ENCODE results near the gene MTA2. TPM values are rescaled to one million over a fixed set of nuclear protein-coding genes. Genes with fewer than 3 reads are reported as not detected.

Gene MTA2
- total RNA-seq, 2 donors from 2014 or later: 96.5 to 110 TPM

GRCh38 chr11:62612366-62613290 lies 11.0 kb upstream of the MTA2 start, which contains the start of the genes EML3 and ROM1:
Gene EML3 (minus strand): TSS chr11:62612775. CDS start chr11:62612457, 318 bp downstream.
Gene ROM1 (plus strand): TSS chr11:62613257. CDS start chr11:62613282, 25 bp downstream.
- WGBS: 3% methylated on average over 29 of the region's 91 CpGs
- Histone ChIP-seq H3K4me1 (replicated peaks) (peaks cover 3% of the 10 kb centered on the region), H3K9me3 (no peaks in the 10 kb centered on the region), H3K27ac (peak within 1 kb of the TSS; percentile 97 to 98), H3K4me3 (peak within 1 kb of the TSS; percentile 75), H3K27me3 (replicated peaks; ENCODE audit: insufficient read depth) (no peaks in the 10 kb centered on the region), H3K36me3 (no peaks in the 10 kb centered on the region)
- intact Hi-C loops (cut with DNase I): loop anchor here (5.0 kb wide), 1 partner anchor 65 kb away; the partner anchor contains the start of gene AHNAK
- peak; percentile 76 for DNase-seq (ENCODE audit: low spot score)
- peak; percentile 7 for TF ChIP-seq POLR2A (IDR thresholded peaks at IDR 0.05)
- peak; percentile 56 for TF ChIP-seq POLR2AphosphoS5 (IDR thresholded peaks at IDR 0.05)
- TF ChIP-seq CTCF (IDR thresholded peaks at IDR 0.05): peak; percentile 90 to 97 (median 92)

GRCh38 chr11:62611705-62612365 lies 10.2 kb upstream of the MTA2 start:
- no peak for TF ChIP-seq POLR2A (IDR thresholded peaks at IDR 0.05)
- TF ChIP-seq CTCF (IDR thresholded peaks at IDR 0.05): peak in 1 of 4 experiments; percentile 8
- Histone ChIP-seq H3K4me1 (replicated peaks) (peaks cover 3% of the 10 kb centered on the region), H3K4me3 (peak overlapping the region; percentile 75), H3K27me3 (replicated peaks; ENCODE audit: insufficient read depth) (no peaks in the 10 kb centered on the region), H3K27ac (peak overlapping the region; percentile 97 to 98), H3K9me3 (no peaks in the 10 kb centered on the region), H3K36me3 (no peaks in the 10 kb centered on the region)
- intact Hi-C loops (cut with DNase I): loop anchor here (5.0 kb wide), 1 partner anchor 65 kb away; the partner anchor contains the start of gene AHNAK
- no peak for DNase-seq (ENCODE audit: low spot score)
- WGBS: 1% methylated on average over 30 of the region's 34 CpGs

- Histone ChIP-seq H3K27ac (peak overlapping the region; percentile 97 to 98), H3K36me3 (no peaks in the 10 kb centered on the region), H3K4me3 (peak overlapping the region; percentile 75), H3K9me3 (no peaks in the 10 kb centered on the region), H3K27me3 (replicated peaks; ENCODE audit: insufficient read depth) (no peaks in the 10 kb centered on the region), H3K4me1 (replicated peaks) (peaks cover 3% of the 10 kb centered on the region)
- WGBS: 70% methylated on average over 28 of the region's 28 CpGs
- TF ChIP-seq CTCF (IDR thresholded peaks at IDR 0.05): no peak
- no peak for TF ChIP-seq POLR2A (IDR thresholded peaks at IDR 0.05)
- no peak for TF ChIP-seq POLR2AphosphoS5 (IDR thresholded peaks at IDR 0.05)
- intact Hi-C loops (cut with DNase I): loop anchor here (5.0 kb wide), 1 partner anchor 64 kb away; the partner anchor contains the start of gene AHNAK
- no peak for DNase-seq (ENCODE audit: low spot score)
Measured at GRCh38 chr11:62610814-62611704, 9.4 kb upstream of the MTA2 start.

- no peak overlapping the region for H3K4me3 ChIP-seq
- no peaks in the 10 kb centered on the region for H3K9me3 ChIP-seq
- H3K27me3 ChIP-seq (replicated peaks; ENCODE audit: insufficient read depth): no peaks in the 10 kb centered on the region
- no peak for DNase-seq (ENCODE audit: low spot score)
- H3K4me1 ChIP-seq (replicated peaks): peaks cover 3% of the 10 kb centered on the region
- no peak overlapping the region for H3K27ac ChIP-seq
- no peaks in the 10 kb centered on the region for H3K36me3 ChIP-seq
- no peak for TF ChIP-seq POLR2AphosphoS5 (IDR thresholded peaks at IDR 0.05)
- TF ChIP-seq CTCF (IDR thresholded peaks at IDR 0.05): no peak
- no peak for TF ChIP-seq POLR2A (IDR thresholded peaks at IDR 0.05)
- intact Hi-C loops (cut with DNase I): loop anchor here (5.0 kb wide), 1 partner anchor 63 kb away; the partner anchor contains the start of gene AHNAK
- 93% methylated on average over 6 of the region's 6 CpGs for WGBS
Measured at GRCh38 chr11:62610403-62610802, 8.7 kb upstream of the MTA2 start.
